Mucosa of stomach (tissue), 1 donor: ENCODE results near the gene EPHA1.
A peak's percentile ranks its signal among the peaks of the same experiment; 100 is the strongest.
"Not testable (repeated sequence)": the region's sequence is repeated elsewhere in the genome, so short reads cannot be mapped to it uniquely, and the experiment has no call there.

Source experiments
- H3K27me3 ChIP-seq: one replicate; pipeline ENCODE4 v1.7.0; 2013; ENCODE audit warnings: mild to moderate bottlenecking, low read length; ENCODE audit not compliant: control insufficient read depth, insufficient read depth
- H3K36me3 ChIP-seq: one replicate; pipeline ENCODE4 v1.7.0; 2013; ENCODE audit warnings: low read length; ENCODE audit not compliant: control insufficient read depth, insufficient read depth
- H3K4me1 ChIP-seq: one replicate; pipeline ENCODE4 v1.7.0; 2013; ENCODE audit warnings: mild to moderate bottlenecking, low read length; ENCODE audit not compliant: control insufficient read depth, insufficient read depth
- H3K4me3 ChIP-seq: one replicate; pipeline ENCODE4 v1.7.0; 2013; ENCODE audit warnings: low read length
- H3K9ac ChIP-seq: one replicate; pipeline ENCODE4 v1.7.0; 2013; ENCODE audit warnings: mild to moderate bottlenecking, low read length, moderate library complexity
- H3K9me3 ChIP-seq: one replicate; pipeline ENCODE4 v1.7.0; 2013; ENCODE audit warnings: mild to moderate bottlenecking, low read length, moderate library complexity; ENCODE audit not compliant: control insufficient read depth
- donor health status: Pancreatic carcinoma.

Gene EPHA1

DNA sequence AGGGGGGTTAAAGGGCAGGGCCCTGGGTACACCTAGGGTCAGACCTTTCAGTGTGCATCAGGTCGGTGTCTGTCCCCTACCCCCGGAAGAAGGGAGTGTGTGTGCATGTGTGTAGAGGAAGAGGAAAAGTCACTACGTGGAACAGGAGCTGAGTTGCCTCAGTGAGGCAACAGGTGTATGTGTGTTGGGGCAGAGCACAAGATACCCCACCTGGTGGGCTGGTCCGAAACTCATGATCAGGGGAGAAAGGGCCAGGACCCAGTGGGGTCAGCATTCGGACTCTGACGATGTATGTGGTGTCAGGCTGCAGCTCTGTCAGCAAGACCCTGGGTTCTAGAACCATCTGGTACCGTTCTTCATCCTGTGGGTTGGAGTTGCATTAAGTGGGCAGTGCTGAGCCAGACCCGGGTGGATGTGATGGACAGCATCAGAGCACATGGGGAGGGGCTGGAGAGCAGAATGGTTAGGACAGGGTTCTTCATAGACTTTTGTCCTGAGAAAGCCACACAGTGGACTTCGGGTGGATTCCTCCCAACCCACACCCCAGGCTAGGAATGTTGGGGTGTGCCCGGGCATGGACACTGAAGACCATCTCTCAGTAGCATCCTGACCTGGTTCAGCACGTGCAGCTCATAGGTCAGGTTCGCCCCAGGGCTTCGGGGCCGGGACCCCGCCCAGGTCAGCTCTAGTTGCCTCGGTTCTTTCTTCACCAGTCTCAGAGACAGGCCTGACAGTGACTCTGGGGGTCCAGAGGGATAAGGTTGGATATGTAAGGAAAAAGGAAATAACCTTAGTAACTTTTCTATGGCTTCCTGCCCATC, 10.7 kb downstream of the EPHA1 start:
- Histone ChIP-seq H3K36me3 (peaks cover 5% of the 10 kb centered on the region), H3K27me3 (no peaks in the 10 kb centered on the region), H3K9me3 (no peaks in the 10 kb centered on the region), H3K4me3 (no peak overlapping the region), H3K9ac (no peak overlapping the region), H3K4me1 (peaks cover 23% of the 10 kb centered on the region)

DNA sequence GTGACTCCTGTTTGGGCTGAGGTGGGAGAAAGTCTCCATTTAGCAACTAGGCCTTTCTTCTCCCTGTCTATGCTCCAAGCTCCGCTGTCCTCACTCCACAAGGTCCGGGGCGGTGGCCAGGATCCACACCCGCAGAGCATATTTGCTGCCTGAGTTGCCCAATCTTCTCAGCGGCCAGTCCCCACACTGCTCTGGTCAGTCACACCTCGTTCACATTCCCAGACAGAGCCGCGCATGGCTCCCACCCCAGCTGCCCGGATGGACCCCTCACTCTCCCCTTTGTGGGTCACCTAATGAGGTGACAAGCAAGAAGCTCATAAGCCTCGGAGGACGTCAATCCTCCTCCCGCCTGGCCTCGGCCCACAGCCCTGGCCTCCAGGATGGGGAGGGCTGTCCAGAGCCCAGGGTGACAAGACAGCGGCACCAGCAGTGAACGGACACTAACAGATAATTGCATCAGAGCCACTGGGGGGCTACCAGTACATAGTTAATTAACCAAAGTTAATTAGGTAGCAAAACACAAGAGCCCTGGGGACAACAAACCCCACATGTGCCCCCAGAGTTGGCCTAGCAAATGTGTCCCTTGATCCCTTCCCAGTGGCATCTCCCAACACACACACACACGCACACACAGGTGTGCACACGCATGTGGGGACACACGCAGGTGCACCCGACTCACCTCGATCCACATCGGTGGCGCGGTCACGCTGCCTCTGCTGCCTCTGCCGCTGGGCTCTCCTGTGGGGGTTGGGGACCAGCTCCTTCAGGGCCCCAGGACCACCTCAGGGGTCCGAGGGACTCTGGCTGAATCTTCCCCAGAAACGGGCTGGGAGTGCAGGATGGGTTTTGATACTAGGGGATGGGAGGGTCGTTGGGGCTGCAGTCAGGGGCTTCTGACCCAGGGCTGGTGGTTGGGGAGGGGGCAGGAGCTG, 11.8 kb downstream of the EPHA1 start:
- no peaks in the 10 kb centered on the region for H3K9me3 ChIP-seq
- H3K4me1 ChIP-seq: peaks cover 30% of the 10 kb centered on the region
- H3K9ac ChIP-seq: no peak overlapping the region
- H3K4me3 ChIP-seq: no peak overlapping the region
- H3K27me3 ChIP-seq: no peaks in the 10 kb centered on the region
- H3K36me3 ChIP-seq: peaks cover 5% of the 10 kb centered on the region

DNA sequence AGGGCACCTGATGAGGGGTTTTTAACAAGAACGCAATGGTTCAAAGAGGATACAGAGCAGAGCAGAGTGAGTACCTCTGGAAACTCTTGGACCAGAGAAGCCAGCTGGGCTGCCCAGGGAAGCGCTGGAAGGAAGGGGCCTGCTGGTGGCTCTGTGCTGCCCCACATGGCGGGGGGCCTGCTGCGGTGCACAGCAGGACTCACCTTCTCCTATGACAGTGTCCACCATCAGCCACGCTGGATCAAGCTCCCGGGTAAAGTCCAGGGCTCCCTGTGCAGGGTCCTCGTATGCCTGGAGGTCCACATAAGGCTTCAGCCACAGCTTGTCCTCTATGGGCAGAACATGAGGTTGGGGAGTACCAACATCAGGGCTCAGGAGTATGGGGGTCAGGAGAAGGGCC, 12.5 kb downstream of the EPHA1 start:
- Histone ChIP-seq H3K4me3 (no peak overlapping the region), H3K36me3 (peaks cover 12% of the 10 kb centered on the region), H3K4me1 (peaks cover 38% of the 10 kb centered on the region)

DNA sequence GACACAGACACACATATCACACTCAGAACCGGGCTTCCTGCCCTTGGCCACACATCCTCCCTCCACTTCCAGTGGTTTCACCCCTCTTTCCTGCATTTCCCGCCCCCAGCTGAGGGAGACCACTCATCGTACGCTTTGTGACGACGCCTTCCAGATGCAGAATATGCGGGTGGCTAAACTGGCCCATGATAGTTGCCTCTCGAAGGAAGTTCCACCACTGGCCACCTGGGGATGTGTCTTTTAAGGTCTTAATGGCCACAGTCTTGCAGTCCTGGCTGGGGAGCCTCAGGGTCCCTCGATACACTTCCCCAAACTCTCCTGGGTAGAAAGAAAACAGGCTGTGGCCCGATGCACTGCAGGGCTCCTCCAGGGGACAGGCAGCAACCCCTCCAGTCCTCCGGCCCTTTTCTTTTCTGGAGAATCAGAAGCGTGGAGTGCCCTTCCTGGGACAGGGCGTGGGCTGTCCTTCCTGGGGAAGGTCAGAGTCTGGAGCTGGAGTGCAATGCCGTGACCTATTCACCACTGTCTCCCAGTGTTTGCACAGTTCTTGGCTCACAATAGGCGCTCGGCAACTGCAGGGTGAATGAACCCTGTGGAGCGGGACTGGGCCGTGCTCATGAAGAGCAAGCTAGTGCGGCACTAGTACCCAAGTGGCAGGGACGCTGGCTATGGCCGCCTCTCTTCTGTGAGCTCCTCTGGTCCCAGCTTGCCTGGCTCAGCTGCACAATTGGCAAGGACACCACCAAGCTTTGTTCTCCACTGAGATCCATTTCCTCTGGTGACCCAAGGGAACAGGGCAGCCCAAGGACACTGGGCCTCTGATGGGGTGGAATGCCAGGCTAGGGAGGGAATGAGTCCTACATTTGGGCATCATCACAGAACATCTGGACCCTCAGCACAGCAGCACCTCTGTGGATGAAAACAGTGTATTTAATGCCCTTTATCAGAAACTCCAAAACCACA, 13.2 kb downstream of the EPHA1 start:
- no peaks in the 10 kb centered on the region for H3K9me3 ChIP-seq
- peaks cover 13% of the 10 kb centered on the region for H3K36me3 ChIP-seq
- no peak overlapping the region for H3K9ac ChIP-seq
- H3K4me1 ChIP-seq: peaks cover 38% of the 10 kb centered on the region
- H3K27me3 ChIP-seq: no peaks in the 10 kb centered on the region
- H3K4me3 ChIP-seq: no peak overlapping the region

More for the DNA sequence above, 12.5 kb downstream of the EPHA1 start:
- no peak overlapping the region for H3K9ac ChIP-seq
- H3K27me3 ChIP-seq: no peaks in the 10 kb centered on the region
- H3K9me3 ChIP-seq: no peaks in the 10 kb centered on the region

DNA sequence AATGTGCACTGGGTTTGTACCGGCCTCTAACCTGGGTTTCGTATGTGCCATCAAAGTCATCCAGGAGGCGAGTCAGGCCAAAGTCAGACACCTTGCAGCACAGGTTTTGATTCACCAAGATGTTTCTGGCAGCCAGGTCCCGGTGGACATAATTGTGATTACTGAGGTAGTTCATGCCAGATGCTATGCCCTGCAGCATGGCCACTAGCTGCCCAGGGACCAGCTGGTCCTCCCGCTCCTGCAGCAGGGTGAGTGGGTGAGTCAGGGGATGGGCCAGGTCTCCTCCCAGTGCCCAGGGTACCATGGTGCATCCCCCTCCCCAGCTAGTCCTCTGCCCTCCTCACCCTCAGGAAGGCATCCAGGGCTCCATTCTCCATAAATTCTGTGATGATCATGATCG, 13.9 kb downstream of the EPHA1 start:
- H3K9me3 ChIP-seq: no peaks in the 10 kb centered on the region
- H3K36me3 ChIP-seq: peaks cover 13% of the 10 kb centered on the region
- H3K9ac ChIP-seq: no peak overlapping the region
- peaks cover 38% of the 10 kb centered on the region for H3K4me1 ChIP-seq
- no peaks in the 10 kb centered on the region for H3K27me3 ChIP-seq
- no peak overlapping the region for H3K4me3 ChIP-seq

DNA sequence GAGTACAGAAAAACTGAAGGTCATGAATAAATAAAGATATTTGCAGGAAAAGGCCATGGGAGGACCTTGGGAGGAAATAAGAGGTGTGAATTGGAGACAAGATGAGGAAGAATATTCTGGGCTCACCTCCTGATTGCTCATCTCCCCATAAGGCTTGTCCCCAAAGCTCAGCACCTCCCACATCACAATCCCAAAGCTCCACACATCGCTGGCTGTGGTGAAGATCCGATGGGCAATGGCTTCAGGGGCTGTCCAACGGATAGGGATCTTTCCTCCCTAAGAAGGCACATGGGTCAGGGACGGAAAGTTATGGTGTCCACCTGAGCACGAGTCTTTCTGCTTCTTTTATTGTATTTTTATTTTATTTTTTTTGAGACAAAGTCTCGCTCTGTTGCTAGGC, 14.6 kb downstream of the EPHA1 start:
- peaks cover 13% of the 10 kb centered on the region for H3K36me3 ChIP-seq
- no peaks in the 10 kb centered on the region for H3K9me3 ChIP-seq
- H3K27me3 ChIP-seq: no peaks in the 10 kb centered on the region
- peaks cover 38% of the 10 kb centered on the region for H3K4me1 ChIP-seq
- H3K4me3 ChIP-seq: no peak overlapping the region
- no peak overlapping the region for H3K9ac ChIP-seq

DNA sequence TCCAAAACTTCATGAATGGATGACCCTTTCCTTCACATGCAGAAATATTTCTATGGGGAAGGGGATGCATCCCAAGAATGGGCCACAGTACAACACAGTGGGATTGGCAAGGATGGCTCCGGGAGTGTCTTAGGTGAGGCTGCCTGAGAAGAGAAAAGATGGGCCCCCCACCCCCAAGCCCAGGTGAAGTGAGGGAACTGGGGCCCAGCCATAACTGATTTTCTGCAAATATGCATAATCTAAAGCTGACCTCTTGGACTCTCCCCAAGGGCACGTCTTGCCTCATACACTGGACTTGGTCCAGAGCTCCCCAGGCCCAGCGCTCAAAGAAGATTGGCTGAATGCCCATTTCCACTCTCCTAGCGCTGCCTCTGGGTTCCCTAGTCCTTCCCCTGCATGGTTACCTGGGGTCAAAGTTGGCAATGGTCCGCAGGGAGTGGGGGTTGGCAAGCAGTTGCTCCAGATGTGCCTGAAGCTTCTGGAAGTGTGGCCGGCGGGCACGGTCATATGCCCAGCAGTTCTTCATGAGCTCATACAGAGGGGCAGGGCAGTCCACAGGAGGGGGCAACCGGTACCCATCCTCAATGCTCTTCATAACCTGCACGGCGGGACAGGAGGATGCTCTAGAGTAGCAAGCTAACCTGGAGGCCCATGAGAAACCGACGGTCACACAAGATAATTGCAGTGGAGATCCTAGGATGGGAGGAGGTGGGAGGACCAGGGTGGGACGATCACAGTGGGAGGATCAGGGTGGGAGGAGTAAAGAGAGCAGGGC, 15.2 kb downstream of the EPHA1 start:
- Histone ChIP-seq H3K36me3 (peaks cover 12% of the 10 kb centered on the region), H3K9ac (no peak overlapping the region), H3K27me3 (no peaks in the 10 kb centered on the region), H3K9me3 (no peaks in the 10 kb centered on the region), H3K4me3 (no peak overlapping the region), H3K4me1 (peaks cover 38% of the 10 kb centered on the region)

DNA sequence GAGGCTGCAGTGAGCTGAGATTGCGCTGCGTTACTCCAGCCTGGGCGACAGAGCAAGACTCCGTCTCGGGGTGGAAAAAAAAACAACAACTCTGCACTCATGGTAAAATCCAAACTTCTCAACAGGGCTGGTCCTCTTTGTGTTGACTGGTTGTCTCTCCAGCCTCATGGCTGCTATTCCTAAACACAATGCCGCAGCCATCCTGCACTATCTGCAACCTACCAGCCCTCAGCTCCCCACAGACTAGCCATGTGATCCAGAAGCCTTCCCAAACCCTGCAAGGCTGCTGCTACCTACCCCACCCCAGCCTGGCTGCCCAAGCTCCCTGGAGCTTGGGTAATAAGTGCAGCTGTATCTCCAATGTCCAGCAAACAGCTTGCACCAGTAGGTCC, 15.8 kb downstream of the EPHA1 start:
- Histone ChIP-seq H3K9me3 (no peaks in the 10 kb centered on the region), H3K9ac (no peak overlapping the region), H3K36me3 (peaks cover 8% of the 10 kb centered on the region), H3K4me3 (no peak overlapping the region), H3K27me3 (no peaks in the 10 kb centered on the region), H3K4me1 (peaks cover 38% of the 10 kb centered on the region)

DNA sequence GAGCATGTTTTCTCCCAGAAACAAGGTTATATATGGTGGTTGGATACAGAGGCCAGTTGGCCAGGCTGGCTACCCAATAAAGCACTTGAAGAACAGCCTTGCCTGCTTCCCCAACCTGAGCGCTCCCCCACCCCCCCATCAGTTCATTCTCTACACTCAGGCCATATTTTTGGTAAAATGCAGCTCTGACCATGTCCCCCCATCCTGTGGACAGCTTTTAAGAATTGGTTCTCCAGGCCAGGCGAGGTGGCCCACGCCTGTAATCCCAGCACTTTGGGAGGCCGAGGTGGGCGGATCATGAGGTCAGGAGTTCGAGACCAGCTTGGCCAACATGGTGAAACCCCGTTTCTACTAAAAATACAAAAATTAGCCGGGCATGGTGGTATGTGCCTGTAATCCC, 16.2 kb downstream of the EPHA1 start:
- peaks cover 38% of the 10 kb centered on the region for H3K4me1 ChIP-seq
- H3K9ac ChIP-seq, H3K4me3 ChIP-seq, H3K9me3 ChIP-seq, H3K36me3 ChIP-seq, H3K27me3 ChIP-seq: not testable (repeated sequence)

DNA sequence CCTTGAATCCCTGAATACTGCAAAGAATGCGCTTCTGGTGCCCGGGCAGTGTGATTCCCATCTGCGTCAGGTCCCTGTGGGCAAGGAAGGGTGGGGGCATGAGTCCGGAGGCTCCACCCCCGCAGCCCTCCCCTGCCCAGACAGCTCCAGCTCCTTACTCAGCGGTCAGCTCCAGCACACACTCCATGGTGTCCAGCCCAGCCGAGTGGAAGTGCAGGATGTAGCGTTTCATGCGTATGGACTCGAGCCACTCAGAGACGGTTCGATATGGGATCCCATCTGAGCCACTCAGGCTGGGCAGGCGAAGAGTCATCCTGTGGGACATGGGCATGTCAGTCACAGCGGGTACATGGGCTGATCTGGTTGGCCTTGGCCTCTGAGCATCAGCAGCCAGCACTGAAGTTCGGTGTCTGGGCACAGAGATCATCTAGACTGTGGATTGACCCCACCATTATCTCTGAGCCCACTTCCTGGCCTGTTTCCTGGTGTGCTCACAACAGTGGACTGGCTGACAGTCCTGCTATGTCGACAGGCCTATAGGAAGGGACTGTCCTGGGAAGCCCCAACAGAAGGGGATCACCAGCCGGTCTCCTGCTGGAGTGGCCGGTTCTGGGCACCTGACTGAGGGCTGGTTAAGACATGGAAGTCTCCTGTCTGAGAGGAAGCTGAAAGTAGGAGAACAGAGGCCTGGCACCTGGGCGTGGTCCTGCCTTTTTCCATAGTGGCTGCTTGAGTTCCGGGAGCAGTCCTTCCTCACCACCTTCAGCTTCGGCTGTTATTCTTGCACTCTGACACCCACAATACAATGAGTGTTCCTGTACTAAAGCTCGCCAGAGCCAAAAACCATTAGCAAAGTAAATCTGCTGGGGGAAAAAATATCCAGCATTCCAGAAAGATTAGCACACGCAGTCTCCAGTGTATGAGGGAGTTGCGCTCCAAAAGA, 16.9 kb downstream of the EPHA1 start:
- Histone ChIP-seq H3K36me3 (peaks cover 8% of the 10 kb centered on the region), H3K9ac (peak overlapping the region; percentile 45), H3K4me3 (no peak overlapping the region), H3K9me3 (no peaks in the 10 kb centered on the region), H3K4me1 (peaks cover 41% of the 10 kb centered on the region), H3K27me3 (no peaks in the 10 kb centered on the region)
